Mesenchymal stem cell (in vitro differentiated cells and primary cell): ENCODE data around the gene SLC2A6.

Source experiments
- DNase-seq: peaks from one replicate; pipeline ENCODE4 v3.0.0-alpha.2; 2013
- H2AFZ ChIP-seq: one replicate; pipeline ENCODE4 v1.6.1; 2013; ENCODE audit warnings: low read depth, mild to moderate bottlenecking, control low read depth, inconsistent platforms, low read length, moderate library complexity
- H2AK5ac ChIP-seq: 2 replicates; pipeline ENCODE4 v1.6.1; 2013; ENCODE audit warnings: low read length, moderate library complexity, mild to moderate bottlenecking, inconsistent platforms; ENCODE audit not compliant: severe bottlenecking
- H2BK120ac ChIP-seq: one replicate; pipeline ENCODE4 v1.6.1; 2013; ENCODE audit warnings: low read depth, mild to moderate bottlenecking, inconsistent platforms, low read length, moderate library complexity
- H2BK12ac ChIP-seq, 2 experiments: one replicate each; pipeline ENCODE4 v1.6.1; 2013; ENCODE audit warnings: inconsistent platforms in 2 of 2, low read length in 2 of 2, mild to moderate bottlenecking in 2 of 2, moderate library complexity in 2 of 2, control low read depth in 1 of 2
- H2BK15ac ChIP-seq: one replicate; pipeline ENCODE4 v1.6.1; 2013; ENCODE audit warnings: mild to moderate bottlenecking, low read depth, inconsistent platforms; ENCODE audit not compliant: poor library complexity, severe bottlenecking
- H2BK5ac ChIP-seq: 2 replicates; pipeline ENCODE4 v1.6.1; 2013; ENCODE audit warnings: low read depth, mild to moderate bottlenecking, low read length, control low read depth, inconsistent platforms; ENCODE audit not compliant: poor library complexity, severe bottlenecking
- H3K14ac ChIP-seq, 2 experiments: one replicate each; pipeline ENCODE4 v1.6.1; 2013; ENCODE audit warnings: inconsistent platforms in 2 of 2, low read length in 2 of 2, control low read depth in 1 of 2, mild to moderate bottlenecking in 1 of 2, moderate library complexity in 1 of 2
- H3K18ac ChIP-seq, 2 experiments: one replicate each; pipeline ENCODE4 v1.6.1; 2013; ENCODE audit warnings: inconsistent platforms in 2 of 2, low read length in 2 of 2, control low read depth in 1 of 2, low read depth in 1 of 2, mild to moderate bottlenecking in 1 of 2
- H3K23ac ChIP-seq, 2 experiments: one replicate each; pipeline ENCODE4 v1.6.1; 2013; ENCODE audit warnings: inconsistent platforms in 2 of 2, low read length in 2 of 2, mild to moderate bottlenecking in 2 of 2, moderate library complexity in 2 of 2, control low read depth in 1 of 2
- H3K27ac ChIP-seq: 2 replicates; pipeline ENCODE4 v1.5.1; 2013; ENCODE audit warnings: mild to moderate bottlenecking, moderate library complexity, low read length, control low read depth, inconsistent platforms; ENCODE audit not compliant: poor library complexity, severe bottlenecking
- H3K27me3 ChIP-seq, 2 experiments: 2 replicates each; pipeline versions ENCODE4 v1.6.1 to v1.7.0; 2013; ENCODE audit warnings: low read length in 2 of 2, mild to moderate bottlenecking in 2 of 2, moderate library complexity in 2 of 2, control low read depth in 1 of 2, inconsistent platforms in 1 of 2; ENCODE audit not compliant: control insufficient read depth in 1 of 2, insufficient read depth in 1 of 2
- H3K36me3 ChIP-seq, 2 experiments: 2 replicates each; pipeline versions ENCODE4 v1.6.1 to v1.7.0; 2013; ENCODE audit warnings: low read length in 2 of 2, control low read depth in 1 of 2, inconsistent platforms in 1 of 2, low read depth in 1 of 2, mild to moderate bottlenecking in 1 of 2; ENCODE audit not compliant: insufficient read depth in 2 of 2, control insufficient read depth in 1 of 2
- H3K4ac ChIP-seq, 2 experiments: one replicate each; pipeline ENCODE4 v1.6.1; 2013; ENCODE audit warnings: inconsistent platforms in 2 of 2, low read length in 2 of 2, mild to moderate bottlenecking in 2 of 2, moderate library complexity in 2 of 2, control low read depth in 1 of 2, low read depth in 1 of 2
- H3K4me1 ChIP-seq: 2 replicates; pipeline ENCODE4 v1.6.1; 2013; ENCODE audit warnings: low read depth, low read length, control low read depth; ENCODE audit not compliant: control insufficient read depth, insufficient read depth
- H3K4me2 ChIP-seq: 2 replicates; pipeline ENCODE4 v1.6.1; 2013; ENCODE audit warnings: low read length, mild to moderate bottlenecking, inconsistent platforms; ENCODE audit not compliant: poor library complexity, severe bottlenecking
- H3K4me3 ChIP-seq, 2 experiments: 2 replicates each; pipeline versions ENCODE4 v1.5.1 to v1.7.0; 2013; ENCODE audit warnings: low read length in 2 of 2, mild to moderate bottlenecking in 2 of 2, control low read depth in 1 of 2, low read depth in 1 of 2; ENCODE audit not compliant: insufficient read depth in 1 of 2
- H3K79me1 ChIP-seq: replicated peaks from 2 replicates; pipeline ENCODE4 v1.6.1; 2013; ENCODE audit warnings: mild to moderate bottlenecking, control low read depth, low read length, inconsistent platforms; ENCODE audit not compliant: poor library complexity, severe bottlenecking
- H3K9ac ChIP-seq: 2 replicates; pipeline ENCODE4 v1.7.0; 2013; ENCODE audit warnings: mild to moderate bottlenecking, low read length, moderate library complexity
- H3K9me3 ChIP-seq: 2 replicates; pipeline ENCODE4 v1.7.0; 2013; ENCODE audit warnings: mild to moderate bottlenecking, low read length; ENCODE audit not compliant: control insufficient read depth
- H4K8ac ChIP-seq: one replicate; pipeline ENCODE4 v1.6.1; 2013; ENCODE audit warnings: inconsistent platforms, mild to moderate bottlenecking, low read length, moderate library complexity
- H4K91ac ChIP-seq: one replicate; pipeline ENCODE4 v1.6.1; 2013; ENCODE audit warnings: mild to moderate bottlenecking, low read length, inconsistent platforms
- WGBS: methylation state at CpG from one replicate; pipeline ENCODE4 v1.1.7; 2013; ENCODE audit warnings: mixed read lengths; 5-methylcytosine and 5-hydroxymethylcytosine counted together

The SLC2A6 gene

DNA sequence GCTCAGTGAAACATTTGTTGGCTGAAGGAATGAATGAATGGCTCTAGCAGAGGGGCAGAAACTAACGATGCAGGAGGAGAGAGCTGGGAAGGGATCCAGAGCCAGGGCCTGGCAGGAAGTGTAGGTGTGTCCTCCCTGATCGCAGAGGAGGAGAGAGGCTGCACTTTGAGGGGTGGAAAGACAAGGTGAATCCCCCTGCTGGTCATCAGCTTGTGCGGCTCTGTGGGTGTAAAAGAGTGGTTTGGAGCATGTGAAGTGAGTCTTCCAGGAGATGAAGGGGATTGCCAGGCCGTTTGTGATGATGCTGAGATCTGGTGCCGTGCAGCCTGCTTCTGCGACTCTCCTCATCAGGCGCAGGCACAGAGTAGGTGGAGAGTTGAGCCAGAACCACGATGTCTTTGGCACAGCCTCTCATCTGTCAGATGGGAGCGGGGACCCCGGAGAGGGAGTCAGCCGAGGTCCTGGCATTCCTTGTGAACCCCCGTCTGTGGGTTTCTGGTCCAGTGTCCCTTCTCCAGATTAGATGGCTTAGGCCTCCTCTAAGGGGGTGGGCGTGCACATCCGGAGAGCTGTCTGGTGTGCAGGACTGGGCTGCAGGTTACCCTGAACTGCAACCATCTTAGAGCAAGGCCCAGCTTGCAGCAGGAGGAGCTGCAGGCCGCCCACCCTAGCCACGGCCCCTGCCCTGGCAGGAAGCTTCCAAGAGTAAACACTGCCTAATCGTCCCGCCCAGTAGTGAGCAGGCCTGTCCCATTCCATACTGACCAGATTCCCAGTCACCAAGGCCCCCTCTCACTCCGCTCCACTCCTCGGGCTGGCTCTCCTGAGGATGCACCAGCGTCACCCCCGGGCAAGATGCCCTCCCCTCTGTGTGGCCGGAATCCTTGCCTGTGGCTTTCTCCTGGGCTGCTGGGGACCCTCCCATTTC lies 57.0 kb downstream of the SLC2A6 start, which contains the start of gene ADAMTS13:
TSS of gene ADAMTS13 (plus strand) at position 753 of the 928 bp plus-strand sequence. CDS start at position 830, 77 bp downstream.
- Histone ChIP-seq H2AK5ac (no peak within 1 kb of the TSS), H3K23ac (peak within 1 kb of the TSS in 1 of 2 experiments; percentile 14), H2BK12ac (peak within 1 kb of the TSS; percentile 1 to 92), H3K27ac (no peak within 1 kb of the TSS), H3K79me1 (no peaks in the 10 kb centered on the region), H3K9ac (no peak within 1 kb of the TSS), H2AFZ (no peak within 1 kb of the TSS), H4K91ac (peak within 1 kb of the TSS; percentile 76), H3K4me1 (peaks cover 6% of the 10 kb centered on the region), H3K4ac (peak within 1 kb of the TSS; percentile 32 to 37), H2BK120ac (peak within 1 kb of the TSS; percentile 69), H3K18ac (peak within 1 kb of the TSS; percentile 53 to 90), H3K14ac (no peak within 1 kb of the TSS), H3K9me3 (no peaks in the 10 kb centered on the region), H3K4me2 (no peak within 1 kb of the TSS), H4K8ac (peak within 1 kb of the TSS; percentile 50), H2BK5ac (no peak within 1 kb of the TSS), H3K36me3 (no peaks in the 10 kb centered on the region), H3K27me3 (peaks cover 0 to 4% of the 10 kb centered on the region in 2 experiments), H3K4me3 (no peak within 1 kb of the TSS), H2BK15ac (no peak within 1 kb of the TSS)
- DNase-seq, result peak; percentile 47
- WGBS, result 53% methylated on average over 23 of the region's 23 CpGs
